Hepatocyte (in vitro differentiated cells): ENCODE measurements around the gene THAP9.
"Not testable (repeated sequence)": the region's sequence is repeated elsewhere in the genome, so short reads cannot be mapped to it uniquely, and the experiment has no call there.

Experiments used
- CTCF ChIP-seq: fragments of 200-600 bp; sonication (generic); IDR thresholded peaks from 2 replicates; pipeline ENCODE4 v1.5.1; 2016; ENCODE audit warnings: antibody characterized with exemption, mild to moderate bottlenecking; ENCODE audit not compliant: poor library complexity
- EZH2 ChIP-seq: fragments of 200-600 bp; sonication (generic); IDR thresholded peaks from 2 replicates; pipeline ENCODE4 v1.6.1; 2016; ENCODE audit warnings: antibody characterized with exemption, mild to moderate bottlenecking, borderline replicate concordance
- EZH2phosphoT487 ChIP-seq: fragments of 200-600 bp; sonication (generic); IDR thresholded peaks from one replicate; pipeline ENCODE4 v1.6.1; 2018; ENCODE audit warnings: antibody characterized with exemption, mild to moderate bottlenecking, low read depth, moderate library complexity; ENCODE audit not compliant: unreplicated experiment, severe bottlenecking

DNA sequence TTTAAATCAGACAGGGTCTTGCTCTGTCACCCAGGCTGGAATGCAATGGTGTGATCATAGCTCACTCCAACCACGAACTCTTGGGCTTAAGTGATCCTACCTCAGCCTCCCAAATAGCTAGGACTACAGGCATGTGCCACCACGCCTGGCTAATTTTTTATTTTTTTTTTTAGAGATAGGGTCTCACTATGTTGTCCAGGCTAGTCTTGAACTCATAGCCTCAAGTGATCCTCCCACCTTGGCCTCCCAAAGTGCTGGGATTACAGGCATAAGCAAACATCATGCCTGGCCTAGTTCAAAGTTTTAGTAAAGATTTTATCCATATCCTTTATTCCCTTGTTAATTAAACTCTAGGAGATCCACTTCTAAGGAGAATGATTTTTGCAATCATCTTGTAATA is 40.0 kb upstream of the THAP9 start:
- TF ChIP-seq CTCF, EZH2phosphoT487, EZH2: not testable (repeated sequence)
